GM12875 (cell line): Measurements from ENCODE around the gene FAM13C.
"Not testable (repeated sequence)": the region's sequence is repeated elsewhere in the genome, so short reads cannot be mapped to it uniquely, and the experiment has no call there.

Source experiments
- H3K4me3 ChIP-seq: one replicate; pipeline ENCODE4 v1.5.1; 2011; ENCODE audit warnings: low read depth, low read length, control low read depth
- TF ChIP-seq, protein P1 (sequence below): IDR thresholded peaks from 2 replicates; pipeline ENCODE4 v1.5.1; 2011; ENCODE audit warnings: low read depth, mild to moderate bottlenecking, control low read depth, inconsistent platforms, low read length, moderate library complexity, borderline replicate concordance; ENCODE audit not compliant: insufficient read depth

Gene FAM13C

DNA sequence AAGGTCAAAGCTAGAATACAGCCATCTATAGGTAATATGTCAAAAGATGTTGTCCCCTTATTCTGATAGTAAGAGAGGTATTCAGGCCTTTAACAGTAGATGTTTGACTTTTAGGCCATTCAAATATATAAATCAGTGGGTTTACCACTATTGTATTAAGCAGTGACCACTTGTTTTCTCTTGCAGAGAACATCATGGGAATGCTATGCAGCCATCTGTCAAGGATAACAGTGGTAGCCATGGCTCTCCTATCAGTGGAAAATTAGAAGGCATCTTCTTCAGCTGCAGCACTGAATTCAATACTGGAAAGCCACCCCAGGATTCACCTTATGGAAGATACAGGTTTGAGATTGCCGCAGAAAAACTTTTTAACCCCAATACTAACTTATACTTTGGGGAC, 117.5 kb downstream of the FAM13C start:
- TF ChIP-seq, protein P1, sequence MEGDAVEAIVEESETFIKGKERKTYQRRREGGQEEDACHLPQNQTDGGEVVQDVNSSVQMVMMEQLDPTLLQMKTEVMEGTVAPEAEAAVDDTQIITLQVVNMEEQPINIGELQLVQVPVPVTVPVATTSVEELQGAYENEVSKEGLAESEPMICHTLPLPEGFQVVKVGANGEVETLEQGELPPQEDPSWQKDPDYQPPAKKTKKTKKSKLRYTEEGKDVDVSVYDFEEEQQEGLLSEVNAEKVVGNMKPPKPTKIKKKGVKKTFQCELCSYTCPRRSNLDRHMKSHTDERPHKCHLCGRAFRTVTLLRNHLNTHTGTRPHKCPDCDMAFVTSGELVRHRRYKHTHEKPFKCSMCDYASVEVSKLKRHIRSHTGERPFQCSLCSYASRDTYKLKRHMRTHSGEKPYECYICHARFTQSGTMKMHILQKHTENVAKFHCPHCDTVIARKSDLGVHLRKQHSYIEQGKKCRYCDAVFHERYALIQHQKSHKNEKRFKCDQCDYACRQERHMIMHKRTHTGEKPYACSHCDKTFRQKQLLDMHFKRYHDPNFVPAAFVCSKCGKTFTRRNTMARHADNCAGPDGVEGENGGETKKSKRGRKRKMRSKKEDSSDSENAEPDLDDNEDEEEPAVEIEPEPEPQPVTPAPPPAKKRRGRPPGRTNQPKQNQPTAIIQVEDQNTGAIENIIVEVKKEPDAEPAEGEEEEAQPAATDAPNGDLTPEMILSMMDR, result no peak
- no peak overlapping the region for H3K4me3 ChIP-seq

DNA sequence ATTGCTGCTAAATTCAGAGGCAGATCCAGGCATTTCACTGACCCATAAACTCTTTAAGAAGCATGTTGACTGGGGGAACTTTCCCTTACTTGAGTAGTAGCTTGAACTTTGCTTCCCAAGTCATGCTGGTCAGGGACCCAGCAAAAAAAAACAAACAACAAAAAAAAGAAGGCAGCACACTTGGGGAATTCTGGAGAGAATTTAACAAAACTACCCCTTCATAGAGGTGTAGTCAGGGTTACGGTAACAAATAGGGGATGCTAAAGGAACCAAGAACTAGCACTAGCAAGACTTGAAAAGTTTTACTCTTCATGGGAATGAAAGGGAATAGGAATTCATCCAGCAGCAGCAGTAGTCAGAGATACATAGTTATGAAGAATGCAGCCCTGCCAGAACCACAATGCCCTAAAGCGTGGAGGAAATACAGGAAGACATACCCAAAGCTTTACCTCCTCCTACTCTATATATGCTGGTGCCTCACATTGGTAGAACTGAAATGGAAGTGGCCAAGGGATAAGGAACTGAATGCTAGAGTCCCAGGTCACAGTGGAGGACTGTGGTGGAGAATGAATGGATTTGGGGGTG, 118.6 kb downstream of the FAM13C start:
- TF ChIP-seq, protein P1, result no peak
- no peak overlapping the region for H3K4me3 ChIP-seq

- no peak overlapping the region for H3K4me3 ChIP-seq
- TF ChIP-seq, protein P1, result no peak
Measured at GRCh38 chr10:59242991-59243390, 119.4 kb downstream of the FAM13C start.

DNA sequence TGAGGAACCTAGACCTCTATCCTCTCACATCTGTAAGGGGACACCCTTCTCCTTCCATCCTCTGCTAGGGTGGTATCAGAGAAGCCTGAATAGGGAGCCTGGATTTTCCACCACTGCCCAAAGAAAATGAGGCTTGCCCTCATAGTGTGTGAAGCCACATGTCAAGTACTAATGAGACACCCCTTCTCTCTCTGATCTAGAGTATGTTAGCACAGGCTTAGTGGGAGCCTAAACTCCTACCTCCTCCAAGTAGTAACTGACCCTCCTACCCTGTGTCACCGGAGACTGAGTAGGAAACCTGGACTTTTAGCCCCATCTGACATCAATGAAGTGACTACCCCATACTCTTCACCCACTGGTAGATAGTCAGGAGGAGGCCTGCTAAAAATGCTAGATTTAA, 120.3 kb downstream of the FAM13C start:
- TF ChIP-seq, protein P1, result no peak
- no peak overlapping the region for H3K4me3 ChIP-seq

GRCh38 chr10:59240582-59241183, 121.7 kb downstream of the FAM13C start:
- TF ChIP-seq, protein P1, result peak; percentile 28; the same call in 1 of the 2 replicates
- H3K4me3 ChIP-seq, result no peak overlapping the region

- not testable (repeated sequence) for H3K4me3 ChIP-seq
Measured at GRCh38 chr10:59239108-59239507, 123.2 kb downstream of the FAM13C start.

DNA sequence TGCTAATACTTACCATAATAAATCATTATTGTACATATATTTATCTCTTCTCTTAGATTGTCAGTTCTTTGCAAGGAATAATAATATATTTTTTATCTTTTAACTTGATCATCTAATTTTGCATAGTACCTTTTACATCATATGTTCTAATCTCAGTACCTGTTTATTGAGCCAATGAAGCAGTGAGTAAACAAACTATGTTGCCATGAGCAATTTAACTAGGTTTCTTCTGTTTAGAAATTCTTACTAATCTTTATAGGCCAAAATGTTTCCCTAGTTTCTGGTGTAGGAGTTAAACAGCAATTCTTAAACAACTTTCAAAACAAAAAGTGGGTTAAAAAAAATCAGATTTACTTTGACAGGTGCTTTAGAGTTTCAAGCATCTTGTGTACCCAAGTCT, 124.6 kb downstream of the FAM13C start:
- no peak overlapping the region for H3K4me3 ChIP-seq
- TF ChIP-seq, protein P1, result no peak
